RWPE2 (cell line): Measurements from ENCODE around the gene TEX11.

Experiments used
- ATAC-seq: fragments of 200-7000 bp; cut with Tn5 transposase; 3 replicates; pipeline ENCODE4 v1.9.1; 2021; ENCODE audit warnings: low read depth
- DNase-seq: peaks from one replicate; pipeline ENCODE4 v3.0.0-alpha.2; 2020; ENCODE audit warnings: low spot score
- H3K27ac ChIP-seq: fragments of 450-650 bp; 2 replicates; pipeline ENCODE4 v1.5.1; 2017; ENCODE audit warnings: mild to moderate bottlenecking; ENCODE audit not compliant: poor library complexity, severe bottlenecking
- H3K27me3 ChIP-seq: fragments of 250-450 bp; sonication (Bioruptor Pico); 2 replicates; pipeline ENCODE4 v1.5.1; 2021; ENCODE audit warnings: mild to moderate bottlenecking, moderate library complexity; ENCODE audit not compliant: insufficient read depth, poor library complexity, severe bottlenecking
- H3K36me3 ChIP-seq: fragments of 250-450 bp; sonication (Bioruptor Pico); 2 replicates; pipeline ENCODE4 v1.5.1; 2020; ENCODE audit warnings: low read depth, mild to moderate bottlenecking, moderate library complexity
- H3K4me1 ChIP-seq: fragments of 250-450 bp; sonication (Bioruptor Pico); 2 replicates; pipeline ENCODE4 v1.5.1; 2021; ENCODE audit warnings: mild to moderate bottlenecking, moderate library complexity; ENCODE audit not compliant: insufficient read depth, poor library complexity, severe bottlenecking
- H3K4me3 ChIP-seq: fragments of 250-450 bp; sonication (Bioruptor Pico); 2 replicates; pipeline ENCODE4 v1.5.1; 2021; ENCODE audit warnings: mild to moderate bottlenecking, moderate library complexity; ENCODE audit not compliant: severe bottlenecking
- H3K9me3 ChIP-seq: fragments of 250-450 bp; sonication (Bioruptor Pico); 2 replicates; pipeline ENCODE4 v1.5.1; 2021; ENCODE audit warnings: mild to moderate bottlenecking, moderate library complexity; ENCODE audit not compliant: severe bottlenecking
- CTCF ChIP-seq: fragments of 450-650 bp; IDR thresholded peaks from one replicate; pipeline ENCODE4 v1.5.1; 2017; ENCODE audit warnings: mild to moderate bottlenecking, moderate library complexity; ENCODE audit not compliant: poor library complexity, severe bottlenecking

TEX11 gene

GRCh38 chrX:70636218-70636617 lies 272.3 kb downstream of the TEX11 start:
- ATAC-seq, result no peak
- no peaks in the 10 kb centered on the region for H3K27me3 ChIP-seq
- no peak for TF ChIP-seq CTCF

GRCh38 chrX:70635669-70636068 lies 272.8 kb downstream of the TEX11 start:
- H3K36me3 ChIP-seq, result no peaks in the 10 kb centered on the region
- no peak for TF ChIP-seq CTCF
- no peak overlapping the region for H3K27ac ChIP-seq
- H3K9me3 ChIP-seq, result no peaks in the 10 kb centered on the region
- no peaks in the 10 kb centered on the region for H3K27me3 ChIP-seq
- ATAC-seq (no peak), DNase-seq (no peak)
- H3K4me1 ChIP-seq, result no peaks in the 10 kb centered on the region
- H3K4me3 ChIP-seq, result no peak overlapping the region

More at GRCh38 chrX:70636218-70636617, 272.3 kb downstream of the TEX11 start:
- H3K4me1 ChIP-seq, result no peaks in the 10 kb centered on the region
- H3K36me3 ChIP-seq, result no peaks in the 10 kb centered on the region
- no peak for DNase-seq
- H3K4me3 ChIP-seq, result no peak overlapping the region
- H3K27ac ChIP-seq, result no peak overlapping the region
- H3K9me3 ChIP-seq, result no peaks in the 10 kb centered on the region

GRCh38 chrX:70635227-70635626 lies 273.3 kb downstream of the TEX11 start:
- H3K27ac ChIP-seq, result no peak overlapping the region
- no peaks in the 10 kb centered on the region for H3K27me3 ChIP-seq
- ATAC-seq (no peak), DNase-seq (no peak)
- H3K36me3 ChIP-seq, result no peaks in the 10 kb centered on the region
- no peaks in the 10 kb centered on the region for H3K9me3 ChIP-seq
- no peak overlapping the region for H3K4me3 ChIP-seq
- no peak for TF ChIP-seq CTCF
- no peaks in the 10 kb centered on the region for H3K4me1 ChIP-seq

GRCh38 chrX:70621743-70622142 lies 286.8 kb downstream of the TEX11 start:
- Histone ChIP-seq H3K27ac (no peak overlapping the region), H3K27me3 (no peaks in the 10 kb centered on the region), H3K4me1 (no peaks in the 10 kb centered on the region), H3K9me3 (no peaks in the 10 kb centered on the region), H3K4me3 (no peak overlapping the region), H3K36me3 (no peaks in the 10 kb centered on the region)
- DNase-seq (no peak), ATAC-seq (no peak)
- TF ChIP-seq CTCF, result no peak

- ATAC-seq (no peak), DNase-seq (no peak)
- Histone ChIP-seq H3K4me3 (no peak overlapping the region), H3K27me3 (no peaks in the 10 kb centered on the region), H3K27ac (no peak overlapping the region), H3K4me1 (no peaks in the 10 kb centered on the region), H3K36me3 (no peaks in the 10 kb centered on the region), H3K9me3 (no peaks in the 10 kb centered on the region)
- TF ChIP-seq CTCF, result no peak
Measured at GRCh38 chrX:70618467-70618866, 290.0 kb downstream of the TEX11 start.
